GM21447 (cell line): ENCODE data around the gene MERTK.
"Not testable (repeated sequence)": the region's sequence is repeated elsewhere in the genome, so short reads cannot be mapped to it uniquely, and the experiment has no call there.

Source experiments
- ATAC-seq: cut with Tn5 transposase; IDR thresholded peaks from one replicate; pipeline ENCODE4 v1.9.1; 2021; ENCODE audit not compliant: unreplicated experiment

MERTK gene

GRCh38 chr2:112035786-112036185 is 137.4 kb downstream of the MERTK start:
- no peak for ATAC-seq

- not testable (repeated sequence) for ATAC-seq
Observed at GRCh38 chr2:112039556-112039955, 141.1 kb downstream of the MERTK start.

- ATAC-seq: not testable (repeated sequence)
Observed at GRCh38 chr2:112040066-112040465, 141.7 kb downstream of the MERTK start.

- not testable (repeated sequence) for ATAC-seq
Observed at GRCh38 chr2:112041460-112041859, 143.1 kb downstream of the MERTK start.

- no peak for ATAC-seq
Observed at GRCh38 chr2:112045446-112046014, 147.1 kb downstream of the MERTK start.

- ATAC-seq: no peak
Observed at GRCh38 chr2:112046231-112046630, 147.8 kb downstream of the MERTK start.

GRCh38 chr2:112047537-112048235 is 149.3 kb downstream of the MERTK start:
- ATAC-seq: no peak

GRCh38 chr2:112048236-112048592 is 149.8 kb downstream of the MERTK start:
- no peak for ATAC-seq

- no peak for ATAC-seq
Observed at GRCh38 chr2:112048887-112049286, 150.5 kb downstream of the MERTK start.

GRCh38 chr2:112050316-112050715 is 151.9 kb downstream of the MERTK start:
- no peak for ATAC-seq

GRCh38 chr2:112053917-112054846 is 155.8 kb downstream of the MERTK start:
- ATAC-seq: peak; percentile 65

GRCh38 chr2:112054847-112055729 is 156.7 kb downstream of the MERTK start, which contains the start of gene TMEM87B:
TSS of gene TMEM87B (plus strand) at chr2:112055269. CDS start at chr2:112055592, 323 bp downstream.
- ATAC-seq: peak; percentile 51

- ATAC-seq: peak; percentile 2
Observed at GRCh38 chr2:112055730-112056625, 157.6 kb downstream of the MERTK start.

GRCh38 chr2:112056626-112056987 is 158.2 kb downstream of the MERTK start:
- ATAC-seq: no peak

GRCh38 chr2:112059671-112060070 is 161.3 kb downstream of the MERTK start:
- no peak for ATAC-seq

GRCh38 chr2:112061299-112061698 is 162.9 kb downstream of the MERTK start:
- ATAC-seq: no peak

GRCh38 chr2:112061840-112062239 is 163.4 kb downstream of the MERTK start:
- ATAC-seq: no peak

GRCh38 chr2:112062894-112063293 is 164.5 kb downstream of the MERTK start:
- ATAC-seq: no peak

GRCh38 chr2:112065486-112065885 is 167.1 kb downstream of the MERTK start:
- no peak for ATAC-seq

GRCh38 chr2:112065966-112066365 is 167.6 kb downstream of the MERTK start:
- ATAC-seq: no peak
